Right lung (tissue), 5 donors: Measurements from ENCODE around the gene FMO1. TPM values are rescaled to one million over a fixed set of nuclear protein-coding genes. Genes with fewer than 3 reads are reported as not detected.
"Not testable (repeated sequence)": the region's sequence is repeated elsewhere in the genome, so short reads cannot be mapped to it uniquely, and the experiment has no call there.

Experiments
- DNase-seq, 2 donors: peaks; one replicate each; pipeline ENCODE4 v3.0.0-alpha.2; 2013
- polyA plus RNA-seq, 5 donors: library from polyadenylated mRNA; unstranded; fragments of 120-200 nt; gene quantifications; one replicate each; pipeline versions ENCODE4 v1.2.1 to v1.2.3, GENCODE V29; 2013; ENCODE audit warnings: inconsistent platforms in 1 of 5, low replicate concordance in 1 of 5; ENCODE audit not compliant: insufficient read length in 5 of 5, insufficient read depth in 1 of 5

The FMO1 gene
- polyA plus RNA-seq, 5 donors = 2.2 to 4.8 (median 3.2) TPM

- DNase-seq = peak; percentile 49 to 55
Observed at GRCh38 chr1:171231326-171231725, 17.0 kb upstream of the FMO1 start.

DNA sequence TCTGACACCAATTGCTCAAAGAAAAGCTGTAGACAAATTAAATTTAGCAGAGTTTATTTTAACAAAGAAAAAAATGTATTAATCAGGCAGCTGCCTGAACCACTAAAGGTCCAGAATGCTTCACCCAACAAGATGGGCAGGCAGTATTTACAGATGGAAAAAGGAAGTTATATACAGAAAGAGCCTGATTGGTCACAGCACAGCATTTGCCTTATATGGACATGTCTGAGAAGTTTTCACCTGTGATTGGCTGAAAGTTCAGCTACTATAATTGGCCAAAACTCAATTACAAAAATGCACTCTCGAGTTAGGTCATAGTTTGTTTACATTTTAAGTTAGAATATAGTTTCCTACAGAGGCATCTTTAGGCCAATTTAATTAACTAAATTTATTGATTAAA lies 15.1 kb upstream of the FMO1 start:
- no peak for DNase-seq

- DNase-seq = not testable (repeated sequence)
Observed at GRCh38 chr1:171236231-171236630, 12.1 kb upstream of the FMO1 start.

DNA sequence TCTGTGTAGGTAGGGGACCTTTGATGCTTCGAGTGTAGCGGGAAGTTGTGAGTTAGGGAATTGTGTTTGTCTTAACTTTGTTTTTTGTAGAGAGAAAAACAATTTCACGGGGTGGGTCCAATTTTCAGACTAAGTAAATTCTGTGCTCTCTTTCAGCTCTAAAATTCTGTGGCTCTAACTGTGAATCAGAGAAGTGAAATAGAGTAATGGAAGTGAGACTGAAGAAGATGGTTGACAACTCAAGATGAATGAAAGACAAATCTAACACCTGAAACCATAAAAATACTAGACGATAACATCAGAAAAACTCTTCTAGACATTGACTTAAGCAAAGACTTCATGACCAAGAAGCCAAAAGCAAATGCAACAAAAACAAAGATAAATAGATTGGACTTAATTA lies 4.4 kb upstream of the FMO1 start:
- no peak for DNase-seq

- DNase-seq = no peak
Observed at GRCh38 chr1:171245458-171246064, 2.7 kb upstream of the FMO1 start.

DNA sequence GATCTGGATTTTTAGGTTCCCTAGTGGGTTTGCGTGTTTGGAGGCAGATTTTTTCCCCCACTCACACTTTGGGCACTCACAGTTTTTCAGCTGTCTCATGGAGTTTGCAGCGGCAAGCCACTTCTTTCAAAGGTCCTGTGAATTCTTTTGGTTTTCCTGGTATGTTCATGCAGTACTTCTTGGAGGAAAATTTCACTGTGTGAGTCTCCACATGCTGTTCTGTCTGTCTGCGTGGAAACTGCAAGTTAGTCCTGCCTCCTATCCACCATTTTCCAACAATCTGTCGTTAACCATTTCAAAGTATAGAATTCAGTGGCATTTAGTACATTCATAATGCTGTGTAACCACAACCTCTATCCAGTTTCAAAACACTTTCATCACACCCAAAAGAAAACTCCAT lies 793 bp upstream of the FMO1 start:
- no peak for DNase-seq

DNA sequence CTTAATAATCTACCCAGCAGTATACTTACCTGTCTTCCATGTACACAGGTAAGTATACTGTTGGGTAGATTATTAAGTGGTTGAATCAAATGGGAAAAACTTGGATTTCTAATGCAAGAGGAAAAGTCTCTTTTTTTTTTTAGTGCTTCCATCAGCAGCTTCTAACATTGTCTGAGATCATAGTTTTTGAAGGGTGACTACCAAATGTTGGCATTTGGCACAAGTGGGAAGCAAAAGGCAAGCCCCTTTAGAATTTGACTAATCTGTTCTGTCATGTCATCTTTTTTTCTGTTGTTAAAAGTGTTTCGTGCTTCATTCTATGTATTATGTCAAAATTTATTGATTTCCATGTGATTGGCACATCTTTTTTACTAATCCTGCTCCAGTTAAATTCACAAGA lies 547 bp downstream of the FMO1 start:
- no peak for DNase-seq

DNA sequence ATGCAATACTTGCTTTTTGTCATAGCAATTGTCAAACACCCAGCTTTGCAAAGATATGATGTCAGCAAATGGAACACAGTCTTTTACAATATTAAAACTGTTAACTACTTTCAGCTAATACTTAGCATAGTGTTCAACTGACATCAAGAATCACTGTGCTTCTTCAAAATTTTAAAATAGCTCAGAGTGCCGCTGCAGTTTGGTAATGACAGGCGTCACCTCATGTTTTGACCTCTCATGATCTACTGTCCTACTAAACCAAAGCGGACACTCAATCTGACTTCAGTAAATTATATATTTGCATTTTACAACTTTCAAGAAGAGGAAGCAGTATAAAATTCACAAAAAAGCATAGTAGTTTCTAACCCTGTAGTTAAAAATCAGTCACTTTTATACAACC lies 2.0 kb downstream of the FMO1 start:
- no peak for DNase-seq

GRCh38 chr1:171251042-171251951 lies 3.0 kb downstream of the FMO1 start:
- peak; percentile 55 to 65 for DNase-seq

DNA sequence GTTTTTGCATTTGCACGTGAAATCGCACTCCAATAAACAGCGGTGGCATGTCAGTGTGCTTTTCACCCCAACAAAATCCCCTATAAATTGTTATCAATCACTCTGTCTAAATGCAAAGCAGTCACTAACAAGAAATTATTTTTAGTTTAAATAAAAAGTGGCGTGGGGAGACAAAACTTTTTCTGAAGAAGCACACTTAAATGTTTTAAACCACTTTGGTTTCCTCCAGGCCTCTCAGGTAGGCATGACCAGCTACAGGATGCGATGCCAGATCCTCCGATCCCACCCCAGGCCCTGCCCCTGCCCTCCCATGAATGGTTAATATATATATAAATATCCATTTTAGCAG lies 3.6 kb downstream of the FMO1 start:
- DNase-seq = no peak

GRCh38 chr1:171252482-171252881 lies 4.2 kb downstream of the FMO1 start:
- DNase-seq = no peak

GRCh38 chr1:171254859-171255258 lies 6.6 kb downstream of the FMO1 start:
- DNase-seq = no peak

DNA sequence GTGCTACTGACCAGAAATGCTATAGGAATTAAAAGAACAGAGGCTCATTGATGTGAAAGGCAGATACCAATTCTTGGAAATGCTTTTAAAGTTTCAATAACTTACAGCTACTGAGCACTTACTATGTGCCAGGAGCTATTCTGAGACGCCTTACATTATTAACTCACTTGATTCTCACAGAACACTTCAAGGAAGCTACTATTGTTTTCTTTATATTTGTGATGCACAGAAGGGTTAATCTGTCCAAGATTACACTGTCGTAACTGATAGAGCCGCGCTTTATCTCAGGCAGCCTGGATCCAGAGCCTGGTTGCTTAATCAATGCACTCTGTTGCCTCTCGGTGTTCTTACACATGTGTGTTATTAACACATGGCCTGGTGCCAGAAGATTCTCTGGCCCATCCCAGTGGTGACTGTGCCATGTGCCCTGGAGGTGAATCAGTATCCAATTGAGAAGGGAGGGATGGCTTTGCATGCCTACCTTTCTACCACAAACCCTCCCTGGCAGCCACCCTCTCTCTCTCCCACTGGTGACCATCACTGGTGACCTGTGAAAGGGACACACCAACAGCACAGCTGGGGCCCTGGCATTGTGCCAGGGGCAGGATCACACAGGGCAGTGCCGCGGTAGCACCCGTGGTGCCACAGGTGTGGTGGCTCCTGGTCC lies 8.8 kb downstream of the FMO1 start:
- no peak for DNase-seq

DNA sequence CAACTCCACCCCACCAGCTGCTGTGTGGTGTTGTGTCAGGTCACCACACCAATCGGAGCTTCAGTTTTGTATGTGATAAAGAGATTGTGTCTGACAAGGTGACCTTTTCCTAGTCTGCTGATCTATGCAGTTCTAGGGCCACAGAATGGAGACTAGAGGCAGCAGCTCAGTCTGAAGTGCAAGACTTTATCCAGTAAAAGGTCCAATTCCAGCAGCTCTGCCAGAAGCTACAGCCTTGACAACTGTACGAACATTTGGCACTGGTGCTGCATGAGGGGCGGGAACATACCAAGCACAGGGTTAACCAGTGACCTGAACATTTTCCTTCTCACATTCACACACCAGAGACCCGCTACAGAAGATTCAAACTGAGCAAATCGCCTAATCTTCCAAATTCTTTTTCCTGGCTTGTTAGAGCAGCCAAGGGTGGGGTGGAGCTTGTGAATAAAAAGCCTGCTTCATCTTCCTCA lies 9.3 kb downstream of the FMO1 start:
- DNase-seq = no peak

- no peak for DNase-seq
Observed at GRCh38 chr1:171258429-171258828, 10.1 kb downstream of the FMO1 start.

- DNase-seq = no peak
Observed at GRCh38 chr1:171258943-171259342, 10.6 kb downstream of the FMO1 start.

DNA sequence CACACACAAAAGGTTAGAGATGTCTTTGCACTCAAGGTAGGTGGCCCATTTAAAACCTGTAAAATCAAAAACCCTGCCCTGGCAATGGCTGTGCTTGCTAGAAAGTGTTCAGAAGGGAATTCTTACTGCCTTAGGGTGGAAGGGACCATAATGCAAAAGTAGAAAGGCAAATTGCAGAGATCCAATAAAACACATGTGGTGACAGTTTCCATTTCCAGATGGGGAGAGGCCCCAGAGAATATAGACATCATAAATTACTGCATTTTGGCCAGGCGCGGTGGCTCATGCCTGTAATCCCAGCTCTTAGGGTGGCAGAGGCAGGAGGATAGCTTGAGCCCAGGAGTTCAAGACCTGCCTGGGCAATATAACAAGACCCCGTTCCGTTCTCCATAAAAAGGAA lies 13.0 kb downstream of the FMO1 start:
- no peak for DNase-seq

GRCh38 chr1:171263901-171264300 lies 15.6 kb downstream of the FMO1 start:
- peak; percentile 51 to 60 for DNase-seq

DNA sequence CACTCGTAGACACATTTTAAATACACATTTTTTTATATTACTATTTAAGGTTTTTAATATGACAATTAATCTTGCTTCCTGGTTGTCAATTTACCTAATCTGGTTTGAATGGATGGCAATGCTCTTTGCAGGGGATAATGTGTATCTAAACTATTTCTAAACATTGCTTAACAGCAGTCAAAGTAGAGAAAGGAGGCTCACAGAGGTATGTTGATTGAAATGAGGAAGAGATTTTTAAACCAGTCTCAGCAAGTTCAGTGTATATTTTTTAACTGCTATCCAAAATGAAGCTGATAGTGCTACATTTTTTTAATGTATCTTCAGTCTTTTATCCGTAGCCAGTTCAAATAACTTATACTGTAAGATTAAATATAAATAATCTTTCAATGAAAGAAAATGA lies 17.4 kb downstream of the FMO1 start:
- no peak for DNase-seq

- DNase-seq = no peak
Observed at GRCh38 chr1:171266930-171267329, 18.6 kb downstream of the FMO1 start.

GRCh38 chr1:171267391-171267790 lies 19.1 kb downstream of the FMO1 start:
- no peak for DNase-seq

DNA sequence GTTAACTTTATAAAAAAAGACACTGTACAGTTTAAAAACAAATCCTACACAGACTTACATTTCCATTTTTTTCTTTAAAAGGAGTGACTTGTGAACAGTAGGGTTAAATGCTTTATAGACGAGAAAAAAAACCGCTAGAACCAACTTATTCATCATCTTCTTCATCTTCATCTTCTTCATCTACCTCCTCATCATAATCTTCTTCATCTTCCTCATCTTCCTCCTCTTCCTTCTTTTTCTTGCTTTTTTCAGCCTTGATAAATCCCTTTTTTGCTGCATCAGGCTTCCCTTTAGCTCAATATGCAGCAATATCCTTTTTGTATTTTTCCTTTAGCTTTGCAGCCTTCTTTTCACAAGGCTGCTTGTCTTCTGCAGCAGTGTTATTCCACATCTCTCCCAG lies 22.5 kb downstream of the FMO1 start:
- no peak for DNase-seq

DNA sequence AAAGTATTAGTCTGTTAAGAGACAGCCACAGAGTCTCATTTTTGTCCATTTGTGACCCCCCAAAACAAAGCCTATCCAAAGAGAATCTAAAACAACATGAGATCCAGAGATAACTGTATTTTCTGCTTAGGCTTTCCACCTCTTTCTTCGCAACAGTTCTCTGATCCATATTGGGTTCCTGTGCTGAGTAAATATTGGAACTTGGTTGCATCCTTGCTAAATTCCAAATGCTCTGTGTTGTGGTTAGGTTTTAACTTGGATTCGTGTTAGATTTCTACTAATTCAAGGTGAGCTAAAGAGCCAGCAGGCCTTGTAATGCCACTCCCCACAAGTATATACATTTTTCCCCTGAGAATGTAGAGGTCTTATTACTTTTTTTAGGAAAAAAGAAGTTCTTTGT lies 29.2 kb downstream of the FMO1 start:
- no peak for DNase-seq
